Endothelial cell of umbilical vein (primary cell): ENCODE measurements around the gene CUEDC2.

Experiments used
- EZH2 ChIP-seq: IDR thresholded peaks from 2 replicates; pipeline ENCODE4 v1.6.1; 2012; ENCODE audit warnings: borderline replicate concordance, low read depth, mild to moderate bottlenecking, moderate library complexity, low read length, inconsistent platforms; ENCODE audit not compliant: severe bottlenecking
- POLR2A ChIP-seq: IDR thresholded peaks from 2 replicates; pipeline ENCODE4 v1.6.1; 2012; ENCODE audit warnings: low read depth, mild to moderate bottlenecking, control low read depth, low read length
- TF ChIP-seq, protein P1 (sequence below): IDR thresholded peaks from 2 replicates; pipeline ENCODE4 v1.6.1; 2011; ENCODE audit not compliant: insufficient read depth, insufficient read length
- TF ChIP-seq, protein P2 (sequence below), 2 donors: IDR thresholded peaks; 1 replicate in 1 of 2; 2 replicates in 1 of 2; pipeline ENCODE4 v1.5.1; 2011; ENCODE audit warnings: low read length in 2 of 2, mild to moderate bottlenecking in 2 of 2, moderate library complexity in 2 of 2, control low read depth in 1 of 2, inconsistent platforms in 1 of 2, low read depth in 1 of 2; ENCODE audit not compliant: insufficient read depth in 1 of 2; ENCODE audit errors: extremely low read depth in 1 of 2

GRCh38 chr10:102479651-102480050, 47.3 kb upstream of the CUEDC2 start:
- TF ChIP-seq POLR2A (no peak), EZH2 (no peak)
- TF ChIP-seq, protein P1, sequence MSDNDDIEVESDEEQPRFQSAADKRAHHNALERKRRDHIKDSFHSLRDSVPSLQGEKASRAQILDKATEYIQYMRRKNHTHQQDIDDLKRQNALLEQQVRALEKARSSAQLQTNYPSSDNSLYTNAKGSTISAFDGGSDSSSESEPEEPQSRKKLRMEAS, result no peak
- TF ChIP-seq, protein P2, sequence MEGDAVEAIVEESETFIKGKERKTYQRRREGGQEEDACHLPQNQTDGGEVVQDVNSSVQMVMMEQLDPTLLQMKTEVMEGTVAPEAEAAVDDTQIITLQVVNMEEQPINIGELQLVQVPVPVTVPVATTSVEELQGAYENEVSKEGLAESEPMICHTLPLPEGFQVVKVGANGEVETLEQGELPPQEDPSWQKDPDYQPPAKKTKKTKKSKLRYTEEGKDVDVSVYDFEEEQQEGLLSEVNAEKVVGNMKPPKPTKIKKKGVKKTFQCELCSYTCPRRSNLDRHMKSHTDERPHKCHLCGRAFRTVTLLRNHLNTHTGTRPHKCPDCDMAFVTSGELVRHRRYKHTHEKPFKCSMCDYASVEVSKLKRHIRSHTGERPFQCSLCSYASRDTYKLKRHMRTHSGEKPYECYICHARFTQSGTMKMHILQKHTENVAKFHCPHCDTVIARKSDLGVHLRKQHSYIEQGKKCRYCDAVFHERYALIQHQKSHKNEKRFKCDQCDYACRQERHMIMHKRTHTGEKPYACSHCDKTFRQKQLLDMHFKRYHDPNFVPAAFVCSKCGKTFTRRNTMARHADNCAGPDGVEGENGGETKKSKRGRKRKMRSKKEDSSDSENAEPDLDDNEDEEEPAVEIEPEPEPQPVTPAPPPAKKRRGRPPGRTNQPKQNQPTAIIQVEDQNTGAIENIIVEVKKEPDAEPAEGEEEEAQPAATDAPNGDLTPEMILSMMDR (IDR thresholded peaks at IDR 0.05; ENCODE audit: extremely low read depth in 1 of 2, insufficient read depth in 1 of 2, low read depth in 1 of 2, low read length in 2 of 2), result no peak
